ENCODE data around the gene NRIP2.

Gene NRIP2

GRCh38 chr12:2801044-2801783 lies 33.6 kb downstream of the NRIP2 start:
- FAIRE-seq (no peak), DNase-seq (ENCODE audit: insufficient read length) (no peak)
- TF ChIP-seq POLR2A (IDR thresholded peaks at IDR 0.05; ENCODE audit: low read depth, low read length) (no peak), POLR2AphosphoS5 (IDR thresholded peaks at IDR 0.05; ENCODE audit: low read depth, low read length) (no peak), TAF1 (IDR thresholded peaks at IDR 0.05; ENCODE audit: borderline replicate concordance, low read depth, low read length) (no peak)

GRCh38 chr12:2800046-2800570 lies 34.7 kb downstream of the NRIP2 start:
- TF ChIP-seq TAF1 (IDR thresholded peaks at IDR 0.05; ENCODE audit: borderline replicate concordance, low read depth, low read length): no peak
- TF ChIP-seq POLR2A (IDR thresholded peaks at IDR 0.05; ENCODE audit: low read depth, low read length): no peak
- TF ChIP-seq POLR2AphosphoS5 (IDR thresholded peaks at IDR 0.05; ENCODE audit: low read depth, low read length): no peak
- DNase-seq (ENCODE audit: insufficient read length) (no peak), FAIRE-seq (no peak)

- no peak for TF ChIP-seq POLR2AphosphoS5 (IDR thresholded peaks at IDR 0.05; ENCODE audit: low read depth, low read length)
- no peak for TF ChIP-seq POLR2A (IDR thresholded peaks at IDR 0.05; ENCODE audit: low read depth, low read length)
- TF ChIP-seq TAF1 (IDR thresholded peaks at IDR 0.05; ENCODE audit: borderline replicate concordance, low read depth, low read length): no peak
- no peak for DNase-seq (ENCODE audit: insufficient read length)
- FAIRE-seq: no peak
These were observed 37.0 kb downstream of the NRIP2 start for GRCh38 chr12:2797721-2798418.

GRCh38 chr12:2796187-2796666 lies 38.6 kb downstream of the NRIP2 start:
- no peak for FAIRE-seq
- no peak for TF ChIP-seq POLR2A (IDR thresholded peaks at IDR 0.05; ENCODE audit: low read depth, low read length)
- TF ChIP-seq POLR2AphosphoS5 (IDR thresholded peaks at IDR 0.05; ENCODE audit: low read depth, low read length): no peak
- no peak for TF ChIP-seq TAF1 (IDR thresholded peaks at IDR 0.05; ENCODE audit: borderline replicate concordance, low read depth, low read length)
- DNase-seq (ENCODE audit: insufficient read length): no peak

GRCh38 chr12:2795291-2796186 lies 39.3 kb downstream of the NRIP2 start:
- FAIRE-seq (peak; percentile 80), DNase-seq (ENCODE audit: insufficient read length) (peak; percentile 95)
- TF ChIP-seq POLR2AphosphoS5 (IDR thresholded peaks at IDR 0.05; ENCODE audit: low read depth, low read length) (no peak), POLR2A (IDR thresholded peaks at IDR 0.05; ENCODE audit: low read depth, low read length) (no peak), TAF1 (IDR thresholded peaks at IDR 0.05; ENCODE audit: borderline replicate concordance, low read depth, low read length) (no peak)

GRCh38 chr12:2794736-2795289 lies 40.0 kb downstream of the NRIP2 start, which contains the start of gene FKBP4:
Gene FKBP4, plus strand, starts transcription at chr12:2794970. Its CDS starts 170 bp downstream, at chr12:2795140.
- peak; percentile 94 for DNase-seq (ENCODE audit: insufficient read length)
- FAIRE-seq: peak; percentile 62
- TF ChIP-seq TAF1 (IDR thresholded peaks at IDR 0.05; ENCODE audit: borderline replicate concordance, low read depth, low read length) (0 out of 2 replicates have a peak, but pooled peaks have one; percentile 38), POLR2A (IDR thresholded peaks at IDR 0.05; ENCODE audit: low read depth, low read length) (peak; percentile 63; the same call in 1 of the 2 replicates), POLR2AphosphoS5 (IDR thresholded peaks at IDR 0.05; ENCODE audit: low read depth, low read length) (0 out of 2 replicates have a peak, but pooled peaks have one; percentile 39)

GRCh38 chr12:2794191-2794735 lies 40.6 kb downstream of the NRIP2 start:
- TF ChIP-seq POLR2A (IDR thresholded peaks at IDR 0.05; ENCODE audit: low read depth, low read length) (no peak), POLR2AphosphoS5 (IDR thresholded peaks at IDR 0.05; ENCODE audit: low read depth, low read length) (no peak), TAF1 (IDR thresholded peaks at IDR 0.05; ENCODE audit: borderline replicate concordance, low read depth, low read length) (no peak)
- no peak for FAIRE-seq
- no peak for DNase-seq (ENCODE audit: insufficient read length)

- FAIRE-seq (no peak), DNase-seq (ENCODE audit: insufficient read length) (no peak)
- TF ChIP-seq POLR2A (IDR thresholded peaks at IDR 0.05; ENCODE audit: low read depth, low read length) (no peak), TAF1 (IDR thresholded peaks at IDR 0.05; ENCODE audit: borderline replicate concordance, low read depth, low read length) (no peak), POLR2AphosphoS5 (IDR thresholded peaks at IDR 0.05; ENCODE audit: low read depth, low read length) (no peak)
These were observed 41.3 kb downstream of the NRIP2 start for GRCh38 chr12:2793561-2793960.

GRCh38 chr12:2792671-2793500 lies 41.9 kb downstream of the NRIP2 start:
- TF ChIP-seq POLR2A (IDR thresholded peaks at IDR 0.05; ENCODE audit: low read depth, low read length) (no peak), POLR2AphosphoS5 (IDR thresholded peaks at IDR 0.05; ENCODE audit: low read depth, low read length) (no peak), TAF1 (IDR thresholded peaks at IDR 0.05; ENCODE audit: borderline replicate concordance, low read depth, low read length) (no peak)
- no peak for DNase-seq (ENCODE audit: insufficient read length)
- no peak for FAIRE-seq

Measured in GM12892 (cell line).